ENCODE measurements around the gene BNIPL.

- TF ChIP-seq, protein P1, sequence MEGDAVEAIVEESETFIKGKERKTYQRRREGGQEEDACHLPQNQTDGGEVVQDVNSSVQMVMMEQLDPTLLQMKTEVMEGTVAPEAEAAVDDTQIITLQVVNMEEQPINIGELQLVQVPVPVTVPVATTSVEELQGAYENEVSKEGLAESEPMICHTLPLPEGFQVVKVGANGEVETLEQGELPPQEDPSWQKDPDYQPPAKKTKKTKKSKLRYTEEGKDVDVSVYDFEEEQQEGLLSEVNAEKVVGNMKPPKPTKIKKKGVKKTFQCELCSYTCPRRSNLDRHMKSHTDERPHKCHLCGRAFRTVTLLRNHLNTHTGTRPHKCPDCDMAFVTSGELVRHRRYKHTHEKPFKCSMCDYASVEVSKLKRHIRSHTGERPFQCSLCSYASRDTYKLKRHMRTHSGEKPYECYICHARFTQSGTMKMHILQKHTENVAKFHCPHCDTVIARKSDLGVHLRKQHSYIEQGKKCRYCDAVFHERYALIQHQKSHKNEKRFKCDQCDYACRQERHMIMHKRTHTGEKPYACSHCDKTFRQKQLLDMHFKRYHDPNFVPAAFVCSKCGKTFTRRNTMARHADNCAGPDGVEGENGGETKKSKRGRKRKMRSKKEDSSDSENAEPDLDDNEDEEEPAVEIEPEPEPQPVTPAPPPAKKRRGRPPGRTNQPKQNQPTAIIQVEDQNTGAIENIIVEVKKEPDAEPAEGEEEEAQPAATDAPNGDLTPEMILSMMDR (IDR thresholded peaks at IDR 0.05): no peak
- TF ChIP-seq POLR2A (IDR thresholded peaks at IDR 0.05): no peak
These were observed 18.7 kb downstream of the BNIPL start for GRCh38 chr1:151054971-151055547.
